Prostate gland (tissue), 2 donors: Measurements from ENCODE around the gene CPNE4.

Experiments
- CTCF ChIP-seq, 4 experiments: fragments of 200-600 bp in 2 of 4; fragments of 450-650 bp in 2 of 4; sonication (generic) in 2 of 4; IDR thresholded peaks; 1 replicate in 3 of 4; 2 replicates in 1 of 4; pipeline ENCODE4 v1.5.1; 2016 to 2019; ENCODE audit warnings: antibody characterized with exemption in 4 of 4, mild to moderate bottlenecking in 2 of 4, moderate library complexity in 2 of 4
- POLR2A ChIP-seq: fragments of 450-650 bp; IDR thresholded peaks from one replicate; pipeline ENCODE4 v1.6.1; 2016; ENCODE audit warnings: antibody characterized with exemption, mild to moderate bottlenecking
- POLR2AphosphoS5 ChIP-seq: sonication (generic); formaldehyde crosslinking; IDR thresholded peaks from one replicate; pipeline ENCODE4 v1.6.1; 2017; ENCODE audit warnings: antibody characterized with exemption

DNA sequence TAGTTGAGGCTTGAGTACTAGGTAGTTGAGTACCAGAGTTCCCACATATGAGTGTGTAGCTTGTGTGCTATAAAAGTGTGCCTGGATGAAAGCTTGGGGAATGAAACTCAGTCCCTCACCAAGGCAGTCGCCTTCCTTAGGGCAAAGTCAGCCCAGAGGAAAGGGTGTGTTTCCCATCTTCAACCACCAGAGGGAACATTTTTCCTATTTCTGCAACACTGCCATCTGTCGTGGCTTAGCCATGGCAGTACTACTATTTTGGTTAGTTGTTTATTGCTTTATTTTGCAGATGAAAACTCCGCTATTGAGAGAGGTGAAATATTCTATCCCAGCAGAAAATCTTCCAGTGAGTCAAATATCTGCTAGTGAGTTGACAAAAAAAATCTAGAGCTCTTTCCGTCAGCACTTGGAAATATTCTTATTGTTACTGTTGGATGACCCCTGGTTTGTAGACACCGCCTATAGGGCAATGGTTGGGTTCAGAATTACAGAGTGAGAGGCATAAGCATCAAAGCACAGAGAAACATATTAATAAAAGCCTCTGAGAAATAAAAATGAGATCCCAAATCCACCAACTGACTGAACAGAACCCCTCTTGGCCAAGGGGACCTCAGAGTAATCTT is 239.9 kb downstream of the CPNE4 start:
- TF ChIP-seq CTCF (IDR thresholded peaks at IDR 0.05) (peak; percentile 54 to 76 (median 70)), POLR2A (no peak), POLR2AphosphoS5 (no peak)
